H1 (cell line): ENCODE results near the gene NPAT. TPM values are rescaled to one million over a fixed set of nuclear protein-coding genes. Genes with fewer than 3 reads are reported as not detected.

ENCODE experiments used
- ASH2L ChIP-seq: fragments of 200-600, 300-600 bp; sonication (generic); IDR thresholded peaks from one replicate; pipeline ENCODE4 v1.7.1; 2017; ENCODE audit warnings: low read length
- CHD2 ChIP-seq: IDR thresholded peaks from 2 replicates; pipeline ENCODE4 v1.6.1; 2012; ENCODE audit warnings: low read length, improper control_type of control experiment
- RNF2 ChIP-seq: fragments of 200-900, 300-1000 bp; sonication (generic); IDR thresholded peaks from 2 replicates; pipeline ENCODE4 v1.7.1; 2016; ENCODE audit warnings: borderline replicate concordance, low read depth, mild to moderate bottlenecking, antibody characterized with exemption, low read length; ENCODE audit not compliant: poor library complexity, severe bottlenecking; ENCODE audit errors: missing control alignments
- polyA plus RNA-seq, 7 experiments: library from polyadenylated mRNA; depleted of rRNA in 3 of 7; stranded (reverse) in 5 of 7; unstranded in 2 of 7; fragments of >200 nt in 5 of 7; fragments of 200-250 nt in 2 of 7; gene quantifications; 1 replicate in 5 of 7; 2 replicates in 1 of 7; 4 replicates in 1 of 7; pipeline versions ENCODE4 v1.2.1 to v1.2.3, GENCODE V29; 2011 to 2013; ENCODE audit warnings: missing spikeins in 2 of 7, mixed read lengths in 2 of 7
- total RNA-seq: library from RNA; stranded (reverse); fragmentation: NEBNext Ultra II Directional; extraction: Animal tissue kit (Norgen Biotek cat#: 25700); gene quantifications from 2 replicates; pipeline ENCODE4 v1.2.1, GENCODE V29; 2021
- TF ChIP-seq, protein P1 (sequence below): IDR thresholded peaks from 2 replicates; pipeline ENCODE4 v1.6.1; 2012; ENCODE audit warnings: inconsistent platforms

The NPAT gene
- total and polyA plus RNA-seq, 2 of the 8 experiments (the other 6 are each of a cell fraction or from before 2014, with no cell fraction given), result 4.6 to 23.4 TPM

DNA sequence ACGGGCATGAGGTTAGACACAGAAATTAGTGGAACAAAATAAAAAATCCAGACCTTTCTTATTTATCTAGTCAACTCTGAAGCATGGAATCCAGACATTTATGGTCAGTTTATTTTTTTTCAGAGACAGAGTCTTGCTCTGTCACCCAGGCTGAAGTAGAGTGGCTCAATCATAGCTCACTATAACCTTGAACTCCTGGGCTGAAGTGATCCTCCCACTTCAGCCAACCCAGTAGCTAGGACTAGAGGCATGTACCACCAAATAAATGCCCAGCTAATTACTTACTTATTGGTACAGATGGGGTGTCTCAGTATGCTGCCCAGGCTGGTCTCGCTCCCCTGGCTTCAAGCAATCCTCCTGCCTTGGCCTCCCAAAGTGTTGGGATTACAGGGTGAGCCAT is 8.7 kb downstream of the NPAT start (continued):
- TF ChIP-seq, protein P1, sequence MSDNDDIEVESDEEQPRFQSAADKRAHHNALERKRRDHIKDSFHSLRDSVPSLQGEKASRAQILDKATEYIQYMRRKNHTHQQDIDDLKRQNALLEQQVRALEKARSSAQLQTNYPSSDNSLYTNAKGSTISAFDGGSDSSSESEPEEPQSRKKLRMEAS, result no peak
- no peak for TF ChIP-seq RNF2
- TF ChIP-seq CHD2, result no peak
- TF ChIP-seq ASH2L, result no peak
- TF ChIP-seq, all 59 proteins: peak for 0
